Bronchial epithelial cell (primary cell): ENCODE data around the gene ZNF358. TPM values are rescaled to one million over a fixed set of nuclear protein-coding genes. Genes with fewer than 3 reads are reported as not detected.

Experiments
- DNase-seq: peaks from one replicate; pipeline ENCODE4 v3.0.0-alpha.2; 2010; ENCODE audit warnings: low read depth
- FAIRE-seq: peaks from 2 replicates; lab custom pipeline; 2011; peaks lifted over from hg19 to GRCh38; lab: Jason Lieb, UNC
- H3K27me3 ChIP-seq: 2 replicates; pipeline ENCODE4 v1.5.1; 2011; ENCODE audit warnings: low read length; ENCODE audit not compliant: control insufficient read depth, insufficient read depth
- H3K36me3 ChIP-seq: 2 replicates; pipeline ENCODE4 v1.5.1; 2011; ENCODE audit warnings: low read length; ENCODE audit not compliant: control insufficient read depth, insufficient read depth
- H3K4me3 ChIP-seq: 2 replicates; pipeline ENCODE4 v1.5.1; 2011; ENCODE audit warnings: mild to moderate bottlenecking, low read depth, low read length, control low read depth
- CTCF ChIP-seq: IDR thresholded peaks from 2 replicates; pipeline ENCODE4 v1.5.1; 2011; ENCODE audit warnings: mild to moderate bottlenecking, moderate library complexity, low read length, control low read depth, inconsistent platforms; ENCODE audit not compliant: insufficient read depth, severe bottlenecking
- total RNA-seq: library from RNA; depleted of rRNA; stranded (reverse); fragments of >200 nt; gene quantifications from 2 replicates; pipeline ENCODE4 v1.2.1, GENCODE V29; 2014

Gene ZNF358
- total RNA-seq, 1 donor from 2014 or later = 3.9 TPM

GRCh38 chr19:7550987-7551761 lies 35.3 kb downstream of the ZNF358 start:
- H3K36me3 ChIP-seq = peaks cover 12% of the 10 kb centered on the region
- H3K27me3 ChIP-seq = no peaks in the 10 kb centered on the region
- FAIRE-seq (peak; percentile 58), DNase-seq (peak; percentile 54)
- TF ChIP-seq CTCF = no peak
- H3K4me3 ChIP-seq = peak overlapping the region; percentile 11

DNA sequence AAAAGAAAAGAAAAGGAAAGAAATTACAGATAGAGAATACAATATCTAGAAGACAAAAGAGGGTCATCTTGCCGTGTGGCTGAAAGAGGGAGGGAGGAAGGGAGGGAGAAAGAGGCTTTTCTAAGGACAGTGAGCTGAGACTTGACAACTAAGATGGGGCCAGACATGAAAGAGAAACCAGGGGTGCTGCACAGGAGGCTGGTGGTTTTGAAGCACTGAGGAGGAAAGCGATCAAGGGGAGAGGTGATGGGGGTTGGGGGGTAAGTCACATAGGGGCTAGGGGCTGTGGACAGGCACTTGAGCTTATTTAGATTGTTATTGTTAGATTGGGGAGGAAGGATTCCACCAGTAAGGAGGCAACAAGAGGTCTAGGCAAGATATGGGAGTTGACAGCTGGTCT lies 36.9 kb downstream of the ZNF358 start:
- Histone ChIP-seq H3K4me3 (no peak overlapping the region), H3K36me3 (peaks cover 23% of the 10 kb centered on the region)

DNA sequence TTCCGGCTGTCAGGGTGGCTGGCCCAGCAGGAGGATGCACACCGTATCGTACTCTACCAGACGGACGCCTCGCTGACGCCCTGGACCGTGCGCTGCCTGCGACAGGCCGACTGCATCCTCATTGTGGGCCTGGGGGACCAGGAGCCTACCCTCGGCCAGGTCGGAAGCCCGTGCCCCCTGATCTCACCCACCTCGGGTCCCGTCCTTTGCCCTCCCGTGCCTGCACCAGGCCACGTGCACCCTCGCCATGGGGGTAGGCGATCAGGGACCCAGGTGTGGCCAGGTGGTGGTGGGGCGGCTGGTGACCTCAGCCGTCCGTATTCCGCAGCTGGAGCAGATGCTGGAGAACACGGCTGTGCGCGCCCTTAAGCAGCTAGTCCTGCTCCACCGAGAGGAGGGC lies 38.7 kb downstream of the ZNF358 start:
- H3K27me3 ChIP-seq = no peaks in the 10 kb centered on the region
- no peak for FAIRE-seq
- DNase-seq = no peak
- no peak overlapping the region for H3K4me3 ChIP-seq
- peaks cover 27% of the 10 kb centered on the region for H3K36me3 ChIP-seq
- TF ChIP-seq CTCF = no peak

More for the DNA sequence above, 36.9 kb downstream of the ZNF358 start:
- no peak for DNase-seq
- no peak for FAIRE-seq
- no peak for TF ChIP-seq CTCF
- no peaks in the 10 kb centered on the region for H3K27me3 ChIP-seq

- FAIRE-seq = no peak
- peaks cover 23% of the 10 kb centered on the region for H3K36me3 ChIP-seq
Measured at GRCh38 chr19:7554990-7555864, 39.3 kb downstream of the ZNF358 start.

DNA sequence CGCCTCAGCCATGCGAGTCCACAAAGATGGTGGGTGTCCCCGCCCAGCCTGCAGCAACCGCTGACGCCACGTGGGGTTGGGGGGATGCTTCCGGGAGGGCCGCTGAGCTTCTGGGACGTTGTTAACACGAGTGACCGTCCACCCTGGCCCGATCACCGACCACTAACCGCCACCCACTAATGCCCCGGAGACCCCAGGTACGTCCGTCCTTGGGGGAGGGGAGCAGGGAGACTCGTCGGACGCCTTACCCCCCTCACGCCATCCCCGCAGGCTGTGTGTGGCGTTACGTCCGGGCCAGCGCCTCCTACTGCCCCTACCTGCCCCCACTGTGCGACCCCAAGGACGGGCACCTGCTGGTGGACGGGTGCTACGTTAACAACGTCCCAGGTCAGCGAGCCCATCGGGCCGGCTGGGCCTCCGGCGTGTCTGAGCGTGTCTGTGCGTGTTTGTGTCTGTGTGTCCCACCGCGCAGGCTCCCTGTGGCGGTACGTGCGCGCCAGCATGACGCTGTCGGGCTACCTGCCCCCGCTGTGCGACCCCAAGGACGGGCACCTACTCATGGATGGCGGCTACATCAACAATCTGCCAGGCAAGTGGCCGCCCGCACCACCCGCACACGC lies 40.9 kb downstream of the ZNF358 start:
- FAIRE-seq (no peak), DNase-seq (no peak)
- no peak for TF ChIP-seq CTCF
- Histone ChIP-seq H3K27me3 (no peaks in the 10 kb centered on the region), H3K36me3 (peaks cover 24% of the 10 kb centered on the region), H3K4me3 (no peak overlapping the region)

More at GRCh38 chr19:7554990-7555864, 39.3 kb downstream of the ZNF358 start:
- Histone ChIP-seq H3K27me3 (no peaks in the 10 kb centered on the region), H3K4me3 (no peak overlapping the region)
- no peak for TF ChIP-seq CTCF
- DNase-seq = no peak
